Measurements from ENCODE around the gene MAPK9.
A peak's percentile ranks its signal among the peaks of the same experiment; 100 is the strongest.

Gene MAPK9

DNA sequence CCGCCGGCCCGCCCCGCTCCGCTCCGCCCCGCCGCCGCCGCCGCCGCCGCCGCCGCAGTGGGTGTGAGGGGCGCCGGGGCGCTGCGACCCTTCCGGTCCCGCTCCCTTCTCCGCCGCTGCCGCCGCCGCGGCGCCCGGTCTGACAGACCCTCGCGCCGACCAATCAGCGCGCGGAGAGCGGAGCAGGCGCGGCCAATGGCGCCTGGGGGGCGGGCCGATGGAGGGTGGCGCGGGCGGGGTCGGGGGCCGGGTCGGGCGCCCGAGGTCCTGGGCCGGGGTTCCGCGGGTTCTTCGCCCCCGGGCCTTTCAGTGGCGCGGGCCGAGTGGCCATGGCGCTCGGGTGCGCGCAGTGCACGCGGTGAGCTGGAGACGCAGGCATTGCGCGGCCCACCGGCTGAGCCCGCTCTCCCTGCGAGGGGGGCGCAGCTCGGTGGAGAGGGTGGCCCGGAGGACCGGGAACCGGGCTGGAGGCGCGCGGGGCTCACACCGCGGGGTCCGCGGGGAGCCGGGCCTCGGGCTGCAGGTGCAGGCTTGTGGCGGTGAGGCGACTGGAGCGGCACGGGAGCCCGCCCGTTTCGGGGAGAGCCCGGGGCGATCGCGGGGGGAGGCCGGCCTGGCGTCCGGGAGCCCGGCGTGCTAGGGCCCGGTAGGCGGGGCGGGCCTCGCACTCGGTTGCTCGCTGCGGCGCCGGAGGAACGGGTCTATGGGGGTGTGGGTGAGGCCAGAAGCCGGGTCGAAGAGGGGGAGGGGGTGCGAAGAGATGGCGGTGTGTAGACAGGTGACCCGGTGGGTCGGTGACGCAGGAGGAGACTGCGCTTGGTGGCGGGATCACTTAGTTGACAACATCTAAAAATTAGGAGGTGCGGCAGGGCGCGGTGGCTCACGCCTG lies at the start of gene MAPK9:
TSS of gene MAPK9 (minus strand) at position 141 of the 889 bp plus-strand sequence. CDS start 11,522 bp downstream, outside the sequence.
- peaks cover 10% of the 10 kb centered on the region for H4K20me1 ChIP-seq (ENCODE audit: control insufficient read depth, insufficient read depth, low read depth, low read length)
- no peak for TF ChIP-seq CTCF (IDR thresholded peaks at IDR 0.05; ENCODE audit: low read depth, low read length, poor library complexity, severe bottlenecking)
- TF ChIP-seq EZH2phosphoT487 (IDR thresholded peaks at IDR 0.05; ENCODE audit: borderline replicate concordance, low read length): no peak
- peak within 1 kb of the TSS; percentile 87 for H3K4me2 ChIP-seq (ENCODE audit: low read length)
- peaks cover 25% of the 10 kb centered on the region for H3K4me1 ChIP-seq (ENCODE audit: control insufficient read depth, low read length)
- H3F3A ChIP-seq (ENCODE audit: control insufficient read depth, insufficient read depth): peaks cover 5% of the 10 kb centered on the region; the same call in 1 of the 2 replicates
- peaks cover 59% of the 10 kb centered on the region for H3K79me2 ChIP-seq (ENCODE audit: control insufficient read depth, low read length)
- no peaks in the 10 kb centered on the region for H3K9me2 ChIP-seq (replicated peaks; ENCODE audit: control insufficient read depth, low read length)
- no peaks in the 10 kb centered on the region for H3K9me3 ChIP-seq (ENCODE audit: control insufficient read depth, insufficient read depth, low read length)
- peaks cover 18% of the 10 kb centered on the region for H3K36me3 ChIP-seq (ENCODE audit: control insufficient read depth, low read length)
- no peaks in the 10 kb centered on the region for H3K27me3 ChIP-seq (ENCODE audit: control insufficient read depth, low read length)
- H3K4me3 ChIP-seq (ENCODE audit: low read length): peak within 1 kb of the TSS; percentile 96
- H3K27ac ChIP-seq (ENCODE audit: low read depth, low read length): peak within 1 kb of the TSS; percentile 71

GRCh38 chr5:180341595-180341994 lies 49.7 kb upstream of the MAPK9 start:
- Histone ChIP-seq H3K79me2 (ENCODE audit: control insufficient read depth, low read length) (no peaks in the 10 kb centered on the region), H3K9me2 (replicated peaks; ENCODE audit: control insufficient read depth, low read length) (no peaks in the 10 kb centered on the region), H3K27ac (ENCODE audit: low read depth, low read length) (no peak overlapping the region), H3K4me1 (ENCODE audit: control insufficient read depth, low read length) (no peaks in the 10 kb centered on the region), H3F3A (ENCODE audit: control insufficient read depth, insufficient read depth) (no peaks in the 10 kb centered on the region), H3K4me2 (ENCODE audit: low read length) (no peak overlapping the region), H3K9me3 (ENCODE audit: control insufficient read depth, insufficient read depth, low read length) (no peaks in the 10 kb centered on the region), H3K27me3 (ENCODE audit: control insufficient read depth, low read length) (no peaks in the 10 kb centered on the region), H3K36me3 (ENCODE audit: control insufficient read depth, low read length) (no peaks in the 10 kb centered on the region), H3K4me3 (ENCODE audit: low read length) (no peak overlapping the region), H4K20me1 (ENCODE audit: control insufficient read depth, insufficient read depth, low read depth, low read length) (no peaks in the 10 kb centered on the region)
- no peak for TF ChIP-seq CTCF (IDR thresholded peaks at IDR 0.05; ENCODE audit: low read depth, low read length, poor library complexity, severe bottlenecking)
- TF ChIP-seq EZH2phosphoT487 (IDR thresholded peaks at IDR 0.05; ENCODE audit: borderline replicate concordance, low read length): no peak

DNA sequence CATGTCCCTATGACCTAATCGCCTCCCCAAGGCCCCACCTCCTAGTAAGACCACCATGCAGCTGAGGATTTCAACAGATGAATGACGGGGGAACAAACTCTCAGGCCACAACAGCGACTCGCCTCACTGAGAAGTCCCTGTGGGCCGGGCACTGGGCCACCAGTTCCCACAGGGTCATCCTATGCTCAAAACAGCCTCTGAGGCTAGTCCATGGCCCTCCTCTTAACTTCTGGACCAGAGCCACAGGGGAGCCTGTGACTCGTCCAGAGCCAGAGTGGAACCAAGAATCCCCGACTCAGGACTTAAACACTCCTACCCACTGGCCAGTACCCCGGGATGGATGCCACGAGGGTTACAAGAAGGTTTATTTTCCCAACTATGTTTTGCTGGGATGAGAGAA lies 49.0 kb upstream of the MAPK9 start:
- Histone ChIP-seq H3F3A (ENCODE audit: control insufficient read depth, insufficient read depth) (no peaks in the 10 kb centered on the region), H3K79me2 (ENCODE audit: control insufficient read depth, low read length) (no peaks in the 10 kb centered on the region), H3K9me3 (ENCODE audit: control insufficient read depth, insufficient read depth, low read length) (no peaks in the 10 kb centered on the region), H3K4me1 (ENCODE audit: control insufficient read depth, low read length) (no peaks in the 10 kb centered on the region), H3K27me3 (ENCODE audit: control insufficient read depth, low read length) (no peaks in the 10 kb centered on the region), H3K4me2 (ENCODE audit: low read length) (no peak overlapping the region), H4K20me1 (ENCODE audit: control insufficient read depth, insufficient read depth, low read depth, low read length) (no peaks in the 10 kb centered on the region), H3K4me3 (ENCODE audit: low read length) (no peak overlapping the region), H3K9me2 (replicated peaks; ENCODE audit: control insufficient read depth, low read length) (no peaks in the 10 kb centered on the region), H3K27ac (ENCODE audit: low read depth, low read length) (no peak overlapping the region), H3K36me3 (ENCODE audit: control insufficient read depth, low read length) (no peaks in the 10 kb centered on the region)
- TF ChIP-seq EZH2phosphoT487 (IDR thresholded peaks at IDR 0.05; ENCODE audit: borderline replicate concordance, low read length): no peak
- no peak for TF ChIP-seq CTCF (IDR thresholded peaks at IDR 0.05; ENCODE audit: low read depth, low read length, poor library complexity, severe bottlenecking)

All from DOHH2 (cell line).